ENCODE measurements around the gene TSPAN9. TPM values are rescaled to one million over a fixed set of nuclear protein-coding genes. Genes with fewer than 3 reads are reported as not detected.
A peak's percentile ranks its signal among the peaks of the same experiment; 100 is the strongest.

Gene TSPAN9
- total RNA-seq, 2 experiments from 2014 or later = 0.87 to 1.2 TPM

DNA sequence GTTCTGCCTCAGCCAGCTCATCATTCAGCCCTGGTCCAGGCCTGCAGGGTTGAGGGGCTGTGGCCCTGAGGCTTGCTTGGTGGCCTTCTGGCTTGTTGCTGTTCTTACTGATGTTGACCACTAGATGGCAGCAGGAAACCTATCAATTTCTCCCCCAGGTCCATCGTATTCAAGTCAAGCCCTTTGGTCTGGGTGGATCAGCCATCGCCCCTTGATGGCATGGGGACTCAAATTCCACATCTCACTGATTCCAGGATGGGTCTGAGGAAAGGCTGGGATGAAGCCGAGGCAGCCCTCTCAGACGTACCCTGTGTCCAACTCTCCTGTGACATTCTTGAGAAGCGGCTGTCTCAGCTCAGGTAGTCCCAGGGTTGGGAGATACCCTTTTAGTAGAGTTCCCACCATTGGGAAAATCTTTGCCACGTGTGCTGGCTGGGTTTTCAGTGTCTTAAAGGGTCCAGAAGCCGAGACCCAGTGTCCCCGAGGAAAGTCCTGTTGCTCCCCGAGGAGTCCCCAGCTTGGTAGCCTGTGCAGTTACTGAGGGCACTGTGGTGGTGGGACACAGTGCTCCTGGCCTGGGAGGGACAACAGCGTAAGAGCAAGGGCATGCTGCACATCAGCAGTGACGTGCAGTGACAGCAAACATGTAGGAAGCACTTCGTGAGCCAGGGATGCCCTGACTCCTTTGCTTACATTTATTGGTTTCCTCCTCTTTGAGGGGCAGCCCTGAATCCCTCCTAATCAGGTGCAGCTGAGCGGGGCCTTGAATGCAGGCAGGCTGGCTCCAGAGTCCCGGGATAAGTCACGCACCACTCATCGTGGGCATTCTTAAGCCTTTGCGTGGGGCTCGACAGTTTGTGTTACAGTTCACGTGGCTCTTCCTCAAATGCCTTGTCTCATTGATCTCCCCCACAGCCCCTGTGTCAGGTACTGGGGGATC is 58.6 kb downstream of the TSPAN9 start:
- no peaks in the 10 kb centered on the region for H3K4me1 Mint-ChIP-seq (ENCODE audit: low read depth)
- ChIA-PET POLR2A (interaction anchor here (0.6 kb wide), 1 partner anchor 160 kb away, joined by 3 read pairs; no protein-coding TSS in a partner anchor), CTCF (interaction anchor here (0.6 to 7.9 kb wide), 12 partner anchors 13 to 147 kb away, joined by 3 to 93 read pairs (median 4); no protein-coding TSS in a partner anchor)
- intact Hi-C loops (cut with micrococcal nuclease) = loop anchor here (1.0 to 5.0 kb wide), 3 partner anchors 63 to 140 kb away; no protein-coding TSS in a partner anchor
- no peak overlapping the region for H3K27ac Mint-ChIP-seq
- H3K9me3 Mint-ChIP-seq = no peaks in the 10 kb centered on the region
- H3K4me3 Mint-ChIP-seq = no peak overlapping the region
- peak; percentile 44 for DNase-seq
- peaks cover 34% of the 10 kb centered on the region for H3K27me3 Mint-ChIP-seq
- H3K36me3 Mint-ChIP-seq = no peaks in the 10 kb centered on the region

- Mint-ChIP-seq H3K27me3 (peaks cover 27% of the 10 kb centered on the region), H3K9me3 (no peaks in the 10 kb centered on the region), H3K4me1 (ENCODE audit: low read depth) (no peaks in the 10 kb centered on the region), H3K36me3 (no peaks in the 10 kb centered on the region), H3K4me3 (no peak overlapping the region), H3K27ac (no peak overlapping the region)
- intact Hi-C loops (cut with micrococcal nuclease) = loop anchor here (5.0 kb wide), 1 partner anchor 64 kb away; no protein-coding TSS in a partner anchor
- POLR2A ChIA-PET = interaction anchor here (0.6 kb wide), 1 partner anchor 159 kb away, joined by 3 read pairs; no protein-coding TSS in a partner anchor
- DNase-seq = no peak
- CTCF ChIA-PET = interaction anchor here (1.0 to 7.9 kb wide), 7 partner anchors 31 to 139 kb away, joined by 3 to 93 read pairs (median 6); no protein-coding TSS in a partner anchor
These were observed 59.6 kb downstream of the TSPAN9 start for GRCh38 chr12:3136641-3137267.

DNA sequence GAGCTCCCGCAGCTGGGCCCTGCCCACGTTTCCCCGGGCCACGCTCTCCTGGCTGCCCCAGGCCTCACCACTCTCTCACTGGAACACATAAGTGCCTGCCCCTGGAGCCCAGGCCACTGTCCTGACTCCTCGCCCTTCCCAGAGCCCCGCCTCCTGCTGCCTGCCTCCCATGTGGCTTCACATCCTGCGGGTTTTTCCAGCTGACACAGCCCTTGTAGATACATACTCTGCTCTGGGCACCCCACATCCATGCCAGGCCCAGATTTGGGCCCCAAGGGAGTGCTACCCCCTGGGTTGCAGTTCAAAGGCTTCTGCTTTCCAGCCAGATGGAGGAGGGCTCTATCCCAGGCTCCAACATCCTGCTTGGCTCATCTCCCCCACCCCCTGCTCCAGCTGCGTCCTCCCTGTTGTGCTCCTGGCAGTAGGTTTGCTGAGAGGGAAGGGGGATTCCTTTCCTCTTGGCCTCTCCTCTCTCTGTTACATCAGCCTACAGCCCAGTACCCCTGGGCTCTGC is 60.1 kb downstream of the TSPAN9 start:
- Mint-ChIP-seq H3K27me3 (peaks cover 22% of the 10 kb centered on the region), H3K27ac (no peak overlapping the region), H3K4me1 (ENCODE audit: low read depth) (no peaks in the 10 kb centered on the region), H3K4me3 (no peak overlapping the region), H3K36me3 (no peaks in the 10 kb centered on the region), H3K9me3 (no peaks in the 10 kb centered on the region)
- POLR2A ChIA-PET = no interaction called here
- intact Hi-C loops (cut with micrococcal nuclease) = loop anchor here (5.0 kb wide), 1 partner anchor 65 kb away; no protein-coding TSS in a partner anchor
- CTCF ChIA-PET = interaction anchor here (1.6 to 7.9 kb wide), 2 partner anchors 56 to 138 kb away, joined by 4 to 93 read pairs; no protein-coding TSS in a partner anchor
- no peak for DNase-seq

DNA sequence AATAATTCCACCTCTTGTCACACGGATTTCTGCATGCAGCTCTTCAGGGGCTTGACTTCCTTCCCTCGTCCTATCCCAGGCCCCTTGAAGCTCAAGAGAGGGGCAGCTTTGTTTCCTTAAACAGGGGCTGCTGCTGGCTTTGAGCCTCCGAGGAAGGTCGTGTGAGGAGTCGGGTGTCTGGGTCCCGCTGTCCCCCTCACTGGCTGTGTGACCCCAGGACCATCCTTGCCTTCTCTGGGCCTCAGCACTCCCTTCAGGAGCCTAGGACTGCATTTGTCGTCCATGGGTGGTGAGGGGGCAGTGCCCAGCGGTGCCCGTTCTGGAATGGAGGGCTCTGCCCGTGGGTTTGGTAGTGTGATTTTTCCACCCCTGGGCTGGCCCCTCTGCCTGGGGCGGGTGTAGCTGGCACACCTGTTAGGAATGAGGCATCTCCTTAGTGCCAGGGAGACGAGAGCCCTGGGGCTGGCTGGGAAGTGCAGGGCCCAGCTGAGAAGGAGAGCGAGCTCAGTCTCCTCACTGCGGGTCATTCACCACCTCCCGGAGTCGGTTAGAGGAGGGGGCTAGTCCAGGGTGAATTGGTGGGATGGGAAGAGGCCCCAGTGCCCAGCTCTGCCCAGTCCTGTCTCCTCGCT is 60.8 kb downstream of the TSPAN9 start:
- ChIA-PET CTCF (interaction anchor here (0.9 to 7.9 kb wide), 3 partner anchors 9 to 137 kb away, joined by 3 to 93 read pairs (median 6); no protein-coding TSS in a partner anchor), POLR2A (no interaction called here)
- Mint-ChIP-seq H3K27me3 (peaks cover 17% of the 10 kb centered on the region), H3K36me3 (no peaks in the 10 kb centered on the region), H3K9me3 (no peaks in the 10 kb centered on the region), H3K4me3 (no peak overlapping the region), H3K27ac (no peak overlapping the region), H3K4me1 (ENCODE audit: low read depth) (no peaks in the 10 kb centered on the region)
- intact Hi-C loops (cut with micrococcal nuclease) = loop anchor here (5.0 kb wide), 1 partner anchor 66 kb away; no protein-coding TSS in a partner anchor
- no peak for DNase-seq

GRCh38 chr12:3138941-3139511 is 61.8 kb downstream of the TSPAN9 start:
- ChIA-PET CTCF (interaction anchor here (1.0 to 7.9 kb wide), 3 partner anchors 64 to 136 kb away, joined by 4 to 93 read pairs (median 6); no protein-coding TSS in a partner anchor), POLR2A (interaction anchor here (0.7 kb wide), 1 partner anchor 136 kb away, joined by 3 read pairs; no protein-coding TSS in a partner anchor)
- Mint-ChIP-seq H3K9me3 (no peaks in the 10 kb centered on the region), H3K27ac (no peak overlapping the region), H3K4me1 (ENCODE audit: low read depth) (no peaks in the 10 kb centered on the region), H3K27me3 (peaks cover 14% of the 10 kb centered on the region), H3K36me3 (no peaks in the 10 kb centered on the region), H3K4me3 (no peak overlapping the region)
- no peak for DNase-seq
- intact Hi-C loops (cut with micrococcal nuclease) = loop anchor here (5.0 kb wide), 1 partner anchor 67 kb away; no protein-coding TSS in a partner anchor

DNA sequence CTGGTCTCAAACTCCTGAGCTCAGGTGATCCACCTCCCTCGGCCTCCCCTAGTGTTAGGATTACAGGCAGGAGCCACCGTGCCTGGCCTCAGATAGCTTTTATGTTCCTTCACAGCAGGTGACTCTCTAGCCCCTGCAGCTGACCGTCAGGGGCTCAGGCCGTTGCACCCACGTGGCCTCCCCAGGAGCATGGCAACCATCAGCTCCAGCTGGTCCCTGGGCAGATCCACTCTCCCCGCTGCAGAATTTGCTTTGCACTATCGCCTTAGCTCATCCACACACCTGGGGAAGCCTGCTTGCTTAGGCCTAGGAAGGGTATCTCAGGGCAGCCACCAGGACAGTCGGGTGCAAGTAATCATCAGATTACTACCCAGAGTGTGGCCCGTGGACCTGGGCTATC is 62.6 kb downstream of the TSPAN9 start:
- intact Hi-C loops (cut with micrococcal nuclease) = loop anchor here (5.0 kb wide), 1 partner anchor 67 kb away; no protein-coding TSS in a partner anchor
- H3K27ac Mint-ChIP-seq = no peak overlapping the region
- H3K4me1 Mint-ChIP-seq (ENCODE audit: low read depth) = no peaks in the 10 kb centered on the region
- POLR2A ChIA-PET = no interaction called here
- peaks cover 9% of the 10 kb centered on the region for H3K27me3 Mint-ChIP-seq
- no peak for DNase-seq
- H3K4me3 Mint-ChIP-seq = no peak overlapping the region
- CTCF ChIA-PET = interaction anchor here (1.0 kb wide), 2 partner anchors 63 to 86 kb away, joined by 3 to 4 read pairs; no protein-coding TSS in a partner anchor
- H3K9me3 Mint-ChIP-seq = no peaks in the 10 kb centered on the region
- no peaks in the 10 kb centered on the region for H3K36me3 Mint-ChIP-seq

DNA sequence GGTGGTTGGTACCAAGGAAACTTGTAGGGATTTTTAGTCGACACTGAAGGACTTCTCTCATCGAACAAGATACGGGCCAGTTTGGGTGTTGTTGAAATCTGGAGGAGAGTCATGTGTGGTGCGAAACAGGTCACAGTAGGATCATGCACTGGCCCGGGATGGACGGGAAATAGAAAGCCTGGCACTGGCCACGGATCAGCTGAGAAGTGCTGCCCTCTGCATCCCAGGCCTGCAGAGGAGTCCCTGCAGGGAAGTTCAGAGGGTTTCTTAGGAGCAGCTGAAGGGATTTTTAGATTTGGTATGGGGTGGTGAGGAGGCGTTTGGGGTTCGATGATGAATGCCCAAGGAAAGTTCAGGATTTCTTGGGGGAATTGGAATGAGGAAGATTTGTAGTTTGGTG is 63.1 kb downstream of the TSPAN9 start:
- intact Hi-C loops (cut with micrococcal nuclease) = no loop called here
- ChIA-PET CTCF (interaction anchor here (1.0 kb wide), 2 partner anchors 62 to 85 kb away, joined by 3 to 4 read pairs; no protein-coding TSS in a partner anchor), POLR2A (no interaction called here)
- H3K27ac Mint-ChIP-seq = no peak overlapping the region
- no peaks in the 10 kb centered on the region for H3K36me3 Mint-ChIP-seq
- no peak for DNase-seq
- no peaks in the 10 kb centered on the region for H3K4me1 Mint-ChIP-seq (ENCODE audit: low read depth)
- H3K27me3 Mint-ChIP-seq = peaks cover 12% of the 10 kb centered on the region
- no peak overlapping the region for H3K4me3 Mint-ChIP-seq
- H3K9me3 Mint-ChIP-seq = no peaks in the 10 kb centered on the region

GRCh38 chr12:3141339-3142321 is 64.5 kb downstream of the TSPAN9 start:
- intact Hi-C loops (cut with micrococcal nuclease) = no loop called here
- no peaks in the 10 kb centered on the region for H3K4me1 Mint-ChIP-seq (ENCODE audit: low read depth)
- ChIA-PET POLR2A (no interaction called here), CTCF (no interaction called here)
- H3K27ac Mint-ChIP-seq = no peak overlapping the region
- H3K36me3 Mint-ChIP-seq = no peaks in the 10 kb centered on the region
- H3K9me3 Mint-ChIP-seq = no peaks in the 10 kb centered on the region
- no peak for DNase-seq
- peaks cover 8% of the 10 kb centered on the region for H3K27me3 Mint-ChIP-seq
- no peak overlapping the region for H3K4me3 Mint-ChIP-seq

- POLR2A ChIA-PET = no interaction called here
- no peaks in the 10 kb centered on the region for H3K9me3 Mint-ChIP-seq
- no peaks in the 10 kb centered on the region for H3K4me1 Mint-ChIP-seq (ENCODE audit: low read depth)
- no peak overlapping the region for H3K4me3 Mint-ChIP-seq
- H3K36me3 Mint-ChIP-seq = no peaks in the 10 kb centered on the region
- peaks cover 10% of the 10 kb centered on the region for H3K27me3 Mint-ChIP-seq
- no peak overlapping the region for H3K27ac Mint-ChIP-seq
- intact Hi-C loops (cut with micrococcal nuclease) = no loop called here
- CTCF ChIA-PET = no interaction called here
- no peak for DNase-seq
These were observed 65.2 kb downstream of the TSPAN9 start for GRCh38 chr12:3142386-3142785.

- POLR2A ChIA-PET = no interaction called here
These were observed 67.3 kb downstream of the TSPAN9 start for GRCh38 chr12:3144495-3144894.

More at GRCh38 chr12:3144495-3144894, 67.3 kb downstream of the TSPAN9 start:
- H3K4me1 Mint-ChIP-seq (ENCODE audit: low read depth) = no peaks in the 10 kb centered on the region
- intact Hi-C loops (cut with micrococcal nuclease) = no loop called here
- CTCF ChIA-PET = interaction anchor here (1.1 kb wide), 1 partner anchor 131 kb away, joined by 6 read pairs; no protein-coding TSS in a partner anchor
- H3K27ac Mint-ChIP-seq = no peak overlapping the region
- no peak for DNase-seq
- no peaks in the 10 kb centered on the region for H3K36me3 Mint-ChIP-seq
- peaks cover 10% of the 10 kb centered on the region for H3K27me3 Mint-ChIP-seq
- no peaks in the 10 kb centered on the region for H3K9me3 Mint-ChIP-seq
- no peak overlapping the region for H3K4me3 Mint-ChIP-seq
